Dermis blood vessel endothelial cell (primary cell): ENCODE measurements around the gene AHCYL2. TPM values are rescaled to one million over a fixed set of nuclear protein-coding genes. Genes with fewer than 3 reads are reported as not detected.

Experiments used
- DNase-seq: peaks from one replicate; pipeline ENCODE4 v3.0.0; 2010
- total RNA-seq: library from RNA; depleted of rRNA; stranded (reverse); fragments of >200 nt; gene quantifications from 2 replicates; pipeline ENCODE4 v1.2.3, GENCODE V29; 2014

Gene AHCYL2
- 20.9 and 25.6 TPM in 2 replicates for total RNA-seq

GRCh38 chr7:129224251-129225205 lies at the start of gene AHCYL2:
Gene AHCYL2 (plus strand): TSS chr7:129225030.
- peak; percentile 97 for DNase-seq

DNA sequence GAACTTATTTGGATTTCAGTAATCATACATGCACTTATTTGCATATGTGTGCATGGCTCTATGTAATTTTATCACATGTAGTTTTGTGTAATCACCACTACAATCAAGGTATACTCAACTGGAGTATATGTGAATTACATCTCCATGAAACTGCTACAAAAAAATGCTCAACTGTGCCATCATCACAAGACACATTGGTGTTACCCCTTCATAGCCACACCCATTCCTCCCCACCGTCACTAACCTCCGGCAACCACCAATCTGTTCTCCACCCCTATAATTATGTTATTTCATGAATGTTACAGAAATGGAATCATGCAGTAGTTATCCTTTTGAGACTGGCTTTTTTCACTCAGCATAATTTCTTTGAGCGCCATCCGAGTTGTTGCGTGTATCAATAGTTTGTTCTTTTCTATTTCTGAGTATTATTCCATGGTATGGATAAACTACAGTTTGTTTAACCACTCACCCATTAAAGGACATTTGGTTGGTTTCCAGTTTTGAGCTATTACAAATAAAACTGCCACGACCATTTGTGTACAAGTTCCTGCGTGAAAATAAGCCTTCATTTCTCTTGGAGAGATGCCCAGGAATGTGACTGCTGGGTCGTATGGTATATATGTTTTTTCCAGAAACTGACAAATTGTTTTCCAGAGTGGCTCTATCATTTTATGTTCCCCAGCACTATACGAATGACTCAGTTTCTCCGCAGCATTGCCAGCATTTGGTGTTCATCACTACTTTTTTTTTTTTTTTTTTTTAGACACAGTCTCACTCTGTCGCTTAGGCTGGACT lies 47.7 kb upstream of the AHCYL2 start:
- DNase-seq = no peak

- no peak for DNase-seq
Observed at GRCh38 chr7:129184981-129185670, 39.7 kb upstream of the AHCYL2 start.

GRCh38 chr7:129186749-129187260 lies 38.0 kb upstream of the AHCYL2 start:
- no peak for DNase-seq

DNA sequence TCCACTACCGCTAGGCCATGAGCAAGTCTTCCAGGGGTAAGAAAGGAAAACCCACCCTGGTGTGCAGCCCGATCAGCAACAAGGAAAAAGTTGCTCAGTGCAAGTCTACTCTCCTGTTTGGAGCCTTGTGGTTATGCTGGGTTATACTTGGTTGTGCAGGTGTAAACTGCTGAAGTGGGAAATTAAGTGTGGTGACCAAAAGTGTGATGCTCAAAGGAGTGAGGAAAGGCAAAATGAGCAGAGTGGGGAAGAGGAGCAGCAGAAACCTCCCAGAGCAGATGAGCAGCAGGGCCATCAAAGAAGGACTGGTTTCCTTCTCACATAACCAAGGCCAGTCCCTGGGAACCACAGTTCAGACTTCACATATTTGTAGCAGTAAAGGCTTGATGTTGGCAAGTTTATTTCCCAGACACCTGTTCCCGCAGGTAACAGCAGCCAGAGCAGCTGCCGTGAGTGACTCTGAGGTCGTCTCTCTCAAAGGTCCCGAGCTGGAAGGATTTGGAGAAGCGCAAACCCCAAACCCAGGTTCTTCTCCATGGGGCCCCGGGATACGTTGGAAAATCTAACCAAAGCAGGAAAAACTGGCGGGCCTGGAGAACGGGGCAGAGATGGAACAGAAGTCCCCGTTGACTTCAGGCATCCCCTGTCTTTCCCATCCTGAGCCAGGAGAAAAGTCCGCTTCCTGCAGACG lies 37.0 kb upstream of the AHCYL2 start:
- no peak for DNase-seq

DNA sequence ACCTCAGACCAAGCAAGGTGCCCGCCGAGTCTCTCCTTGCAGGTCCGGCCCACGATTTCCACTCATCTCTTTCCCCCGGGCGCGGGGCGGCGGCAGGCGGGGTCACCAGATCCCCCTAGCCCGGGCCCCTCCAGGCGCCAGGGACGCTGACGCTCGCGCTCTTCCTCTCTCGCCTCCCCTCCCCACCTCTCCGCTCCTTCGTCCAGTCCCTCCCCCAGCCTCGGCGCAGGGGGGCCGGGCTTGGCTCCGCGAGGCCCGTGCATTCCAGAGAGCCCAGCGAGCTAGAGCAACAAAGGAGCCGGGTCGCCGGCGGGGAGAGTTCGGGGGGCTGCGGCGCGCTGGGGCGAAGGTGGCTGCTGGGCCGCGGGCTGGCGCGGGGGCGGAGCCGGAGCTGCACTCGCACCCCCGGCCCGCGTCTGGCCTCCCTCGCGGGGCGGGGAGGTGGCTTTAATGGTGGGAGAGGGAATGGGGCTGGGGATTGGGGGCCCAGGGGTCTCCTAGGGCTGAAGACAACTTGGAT lies 36.4 kb upstream of the AHCYL2 start, which contains the start of gene SMO:
TSS of gene SMO (plus strand) at position 262 of the 520 bp plus-strand sequence. CDS start 519 bp downstream, outside the sequence.
- DNase-seq = peak; percentile 40

GRCh38 chr7:129188892-129189660 lies 35.8 kb upstream of the AHCYL2 start:
- peak; percentile 31 for DNase-seq

DNA sequence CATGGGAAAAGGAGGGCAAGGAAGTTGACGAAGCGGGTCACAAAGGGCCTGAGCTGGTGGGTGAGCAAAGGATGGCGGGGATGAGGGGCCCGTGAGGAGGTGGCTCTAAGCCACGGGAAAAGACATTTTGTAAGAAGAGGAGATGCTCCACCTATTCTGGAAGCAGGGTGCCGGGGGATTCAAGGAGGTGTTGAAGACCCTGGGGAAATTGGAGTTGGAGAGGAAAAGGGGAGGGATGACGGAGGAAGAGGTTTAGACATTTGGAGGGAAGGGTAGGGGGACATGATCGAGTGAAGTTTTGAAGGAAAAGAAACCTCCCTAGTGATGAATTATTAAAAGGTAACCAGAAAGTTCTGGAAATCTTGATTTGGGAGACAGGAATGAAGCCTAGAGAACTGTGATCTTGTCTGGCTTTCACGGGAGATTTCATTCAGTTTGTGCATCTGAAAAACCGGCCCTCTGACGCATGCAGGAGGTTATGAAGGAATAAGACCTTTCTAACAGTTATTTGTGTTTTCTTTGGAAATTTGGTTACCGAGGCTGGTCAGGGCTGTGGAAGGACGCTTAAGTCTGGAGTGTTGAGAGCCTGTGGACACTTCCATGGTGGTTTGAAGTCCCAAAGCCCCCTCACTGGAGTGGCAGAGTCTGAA lies 35.0 kb upstream of the AHCYL2 start:
- DNase-seq = no peak

GRCh38 chr7:129191272-129191671 lies 33.6 kb upstream of the AHCYL2 start:
- DNase-seq = no peak

GRCh38 chr7:129193892-129194291 lies 30.9 kb upstream of the AHCYL2 start:
- DNase-seq = no peak

GRCh38 chr7:129197771-129198170 lies 27.1 kb upstream of the AHCYL2 start:
- DNase-seq = no peak

DNA sequence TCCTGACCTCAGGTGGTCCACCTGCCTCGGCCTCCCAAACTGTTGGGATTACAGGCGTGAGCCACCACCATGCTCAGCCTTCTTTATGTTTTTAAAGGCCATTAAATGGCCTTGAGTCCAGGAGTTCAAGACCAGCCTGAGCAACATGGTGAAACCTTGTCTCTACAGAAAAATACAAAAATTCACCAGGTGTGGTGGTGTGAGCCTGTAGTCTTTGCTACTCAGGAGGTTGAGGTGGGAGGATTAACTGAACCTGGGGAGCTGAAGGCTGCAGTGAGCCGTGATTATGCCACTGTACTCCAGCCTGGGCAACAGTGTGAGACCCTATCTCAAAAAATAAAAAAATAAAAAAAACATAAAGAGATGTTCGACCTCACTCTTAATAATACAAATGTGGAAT lies 25.4 kb upstream of the AHCYL2 start:
- no peak for DNase-seq

- DNase-seq = no peak
Observed at GRCh38 chr7:129202058-129202777, 22.6 kb upstream of the AHCYL2 start.

- DNase-seq = no peak
Observed at GRCh38 chr7:129203050-129203741, 21.6 kb upstream of the AHCYL2 start.

GRCh38 chr7:129205126-129205818 lies 19.6 kb upstream of the AHCYL2 start:
- DNase-seq = no peak

- no peak for DNase-seq
Observed at GRCh38 chr7:129205987-129206785, 18.6 kb upstream of the AHCYL2 start.

GRCh38 chr7:129208667-129209066 lies 16.2 kb upstream of the AHCYL2 start:
- DNase-seq = no peak
